DOHH2 (cell line): ENCODE results near the gene ASAP2.

ENCODE experiments used
- H3F3A ChIP-seq: fragments of 200-600 bp; sonication (generic), shearing (Covaris generic); 2 replicates; pipeline ENCODE4 v1.6.0; 2016; ENCODE audit warnings: antibody characterized with exemption, mild to moderate bottlenecking; ENCODE audit not compliant: control insufficient read depth, insufficient read depth
- H3K27ac ChIP-seq: fragments of 200-600 bp; sonication (generic); 2 replicates; pipeline ENCODE4 v1.5.1; 2014; ENCODE audit warnings: low read depth, mild to moderate bottlenecking, low read length, moderate library complexity
- H3K27me3 ChIP-seq: fragments of 200-600 bp; sonication (generic); 2 replicates; pipeline ENCODE4 v1.6.1; 2014; ENCODE audit warnings: mild to moderate bottlenecking, low read length, mixed read lengths; ENCODE audit not compliant: control insufficient read depth
- H3K36me3 ChIP-seq: fragments of 200-600 bp; sonication (generic); 2 replicates; pipeline ENCODE4 v1.6.1; 2014; ENCODE audit warnings: mild to moderate bottlenecking, low read length, moderate library complexity, mixed read lengths; ENCODE audit not compliant: control insufficient read depth
- H3K4me1 ChIP-seq: fragments of 200-600 bp; sonication (generic); 2 replicates; pipeline ENCODE4 v1.6.1; 2014; ENCODE audit warnings: mild to moderate bottlenecking, low read length, mixed read lengths; ENCODE audit not compliant: control insufficient read depth
- H3K4me2 ChIP-seq: fragments of 200-600 bp; sonication (generic); 2 replicates; pipeline ENCODE4 v1.6.0; 2014; ENCODE audit warnings: mild to moderate bottlenecking, low read length, moderate library complexity
- H3K4me3 ChIP-seq: fragments of 200-600 bp; sonication (generic); 2 replicates; pipeline ENCODE4 v1.5.1; 2014; ENCODE audit warnings: mild to moderate bottlenecking, low read length, mixed read lengths
- H3K79me2 ChIP-seq: fragments of 200-600 bp; sonication (generic); 2 replicates; pipeline ENCODE4 v1.6.1; 2014; ENCODE audit warnings: mild to moderate bottlenecking, low read length, mixed read lengths; ENCODE audit not compliant: control insufficient read depth
- H3K9me2 ChIP-seq: fragments of 200-600 bp; sonication (generic); replicated peaks from 2 replicates; pipeline ENCODE4 v1.6.1; 2014; ENCODE audit warnings: mild to moderate bottlenecking, low read length, mixed read lengths; ENCODE audit not compliant: control insufficient read depth
- H3K9me3 ChIP-seq: fragments of 200-600 bp; sonication (generic); 2 replicates; pipeline ENCODE4 v1.6.1; 2014; ENCODE audit warnings: antibody characterized with exemption, low read length, mixed read lengths; ENCODE audit not compliant: control insufficient read depth, insufficient read depth
- H4K20me1 ChIP-seq: fragments of 200-600 bp; sonication (generic); 2 replicates; pipeline ENCODE4 v1.6.0; 2014; ENCODE audit warnings: low read depth, mild to moderate bottlenecking, antibody characterized with exemption, low read length, moderate library complexity; ENCODE audit not compliant: control insufficient read depth, insufficient read depth
- CTCF ChIP-seq: fragments of 200-600 bp; sonication (generic); IDR thresholded peaks from one replicate; pipeline ENCODE4 v1.5.1; 2014; ENCODE audit warnings: antibody characterized with exemption, mild to moderate bottlenecking, low read depth, low read length; ENCODE audit not compliant: poor library complexity, severe bottlenecking
- EZH2phosphoT487 ChIP-seq: fragments of 200-600 bp; sonication (generic); IDR thresholded peaks from 2 replicates; pipeline ENCODE4 v1.6.1; 2017; ENCODE audit warnings: borderline replicate concordance, mild to moderate bottlenecking, antibody characterized with exemption, low read length, moderate library complexity, mixed read lengths

The ASAP2 gene

GRCh38 chr2:9174771-9175437 is 31.7 kb upstream of the ASAP2 start:
- Histone ChIP-seq H3K4me3 (no peak overlapping the region), H3K4me2 (no peak overlapping the region), H3K36me3 (no peaks in the 10 kb centered on the region), H3K9me2 (no peaks in the 10 kb centered on the region), H3K27me3 (peaks cover 8% of the 10 kb centered on the region; the same call in 1 of the 2 replicates), H4K20me1 (no peaks in the 10 kb centered on the region), H3K9me3 (no peaks in the 10 kb centered on the region), H3K4me1 (peaks cover 3% of the 10 kb centered on the region; the same call in 1 of the 2 replicates), H3K79me2 (no peaks in the 10 kb centered on the region), H3K27ac (no peak overlapping the region), H3F3A (no peaks in the 10 kb centered on the region)
- TF ChIP-seq CTCF: no peak
- no peak for TF ChIP-seq EZH2phosphoT487

- Histone ChIP-seq H3K36me3 (no peaks in the 10 kb centered on the region), H3K4me1 (peaks cover 3% of the 10 kb centered on the region; the same call in 1 of the 2 replicates), H3K27ac (no peak overlapping the region), H3K4me3 (no peak overlapping the region), H3K79me2 (no peaks in the 10 kb centered on the region), H3K4me2 (no peak overlapping the region), H3K9me3 (no peaks in the 10 kb centered on the region), H3F3A (no peaks in the 10 kb centered on the region), H3K27me3 (peaks cover 2% of the 10 kb centered on the region; the same call in 1 of the 2 replicates), H3K9me2 (no peaks in the 10 kb centered on the region), H4K20me1 (no peaks in the 10 kb centered on the region)
- TF ChIP-seq CTCF (no peak), EZH2phosphoT487 (no peak)
Measured at GRCh38 chr2:9178110-9178903, 28.3 kb upstream of the ASAP2 start.

GRCh38 chr2:9178904-9179571 is 27.6 kb upstream of the ASAP2 start:
- Histone ChIP-seq H3K27ac (no peak overlapping the region), H3F3A (no peaks in the 10 kb centered on the region), H3K79me2 (no peaks in the 10 kb centered on the region), H3K9me2 (no peaks in the 10 kb centered on the region), H4K20me1 (no peaks in the 10 kb centered on the region), H3K9me3 (no peaks in the 10 kb centered on the region), H3K4me3 (no peak overlapping the region), H3K4me1 (peaks cover 3% of the 10 kb centered on the region; the same call in 1 of the 2 replicates), H3K36me3 (no peaks in the 10 kb centered on the region), H3K27me3 (peaks cover 2% of the 10 kb centered on the region; the same call in 1 of the 2 replicates), H3K4me2 (no peak overlapping the region)
- TF ChIP-seq CTCF (no peak), EZH2phosphoT487 (no peak)
